Measurements from ENCODE around the gene UCN. TPM values are rescaled to one million over a fixed set of nuclear protein-coding genes. Genes with fewer than 3 reads are reported as not detected.

Gene UCN
- total and polyA plus RNA-seq, 2 donors (not counting 3 experiments of a cell fraction or from before 2014, with no cell fraction given): 0.75 to 1.2 TPM

GRCh38 chr2:27261926-27262298 is 46.3 kb downstream of the UCN start:
- FAIRE-seq: no peak
- peak; percentile 68 for TF ChIP-seq EZH2 (IDR thresholded peaks at IDR 0.05; ENCODE audit: borderline replicate concordance, low read depth, low read length, severe bottlenecking)
- TF ChIP-seq JUN (IDR thresholded peaks at IDR 0.05; ENCODE audit: borderline replicate concordance, insufficient read depth, insufficient read length, low read depth): no peak
- TF ChIP-seq, protein P1, sequence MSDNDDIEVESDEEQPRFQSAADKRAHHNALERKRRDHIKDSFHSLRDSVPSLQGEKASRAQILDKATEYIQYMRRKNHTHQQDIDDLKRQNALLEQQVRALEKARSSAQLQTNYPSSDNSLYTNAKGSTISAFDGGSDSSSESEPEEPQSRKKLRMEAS (IDR thresholded peaks at IDR 0.05; ENCODE audit: insufficient read depth, insufficient read length): no peak
- H4K20me1 ChIP-seq (replicated peaks; ENCODE audit: control insufficient read depth, extremely low read depth, insufficient read depth, low read length): no peaks in the 10 kb centered on the region
- H3K27ac ChIP-seq (ENCODE audit: insufficient read depth, low read depth, low read length): no peak overlapping the region
- DNase-seq (ENCODE audit: low read depth, low spot score): no peak
- no peaks in the 10 kb centered on the region for H3K9me3 ChIP-seq (replicated peaks; ENCODE audit: control insufficient read depth, insufficient read depth, low read length)
- H3K4me3 ChIP-seq (replicated peaks in 1 of 3; ENCODE audit: insufficient read depth in 1 of 3, low read depth in 1 of 3, low read length in 3 of 3): peak overlapping the region in 2 of 3 experiments; percentile 33 to 82
- peaks cover 15 to 38% of the 10 kb centered on the region in 2 experiments for H3K27me3 ChIP-seq (ENCODE audit: control insufficient read depth in 2 of 2, insufficient read depth in 2 of 2, low read length in 2 of 2)
- H3K4me2 ChIP-seq (ENCODE audit: insufficient read depth, low read length): peak overlapping the region; percentile 10
- dilution Hi-C loops (cut with MboI; ENCODE audit: extremely low pct_ligation_motif_present, low sequenced_read_pairs) (no loop called here), intact Hi-C loops (cut with micrococcal nuclease) (no loop called here)
- peaks cover 0 to 6% of the 10 kb centered on the region in 2 experiments for H3K36me3 ChIP-seq (ENCODE audit: control insufficient read depth in 2 of 2, extremely low read depth in 1 of 2, insufficient read depth in 2 of 2, low read length in 2 of 2)
- peaks cover 22% of the 10 kb centered on the region for H3K4me1 ChIP-seq (ENCODE audit: control insufficient read depth, extremely low read depth, insufficient read depth, low read length)
- BruUV-seq (replicated peaks): no TSS peak
- H3K79me2 ChIP-seq (ENCODE audit: control insufficient read depth, insufficient read depth, low read length): no peaks in the 10 kb centered on the region
- ChIA-PET CTCF (interaction anchor here (1.2 to 6.9 kb wide), 6 partner anchors 12 to 41 kb away, joined by 4 to 143 read pairs (median 15); partner anchors contain the start of gene TRIM54), POLR2A (no interaction called here)
- H3K9ac ChIP-seq (replicated peaks; ENCODE audit: extremely low read depth, insufficient read depth, low read length): peak overlapping the region; percentile 24
- no peak overlapping the region for H2AFZ ChIP-seq (ENCODE audit: low read depth, low read length)
- H3K9me1 ChIP-seq (replicated peaks; ENCODE audit: control insufficient read depth, extremely low read depth, insufficient read depth, low read length): no peaks in the 10 kb centered on the region

GRCh38 chr2:27261241-27261925 is 46.9 kb downstream of the UCN start:
- H3K9me1 ChIP-seq (replicated peaks; ENCODE audit: control insufficient read depth, extremely low read depth, insufficient read depth, low read length): no peaks in the 10 kb centered on the region
- FAIRE-seq (no peak), DNase-seq (ENCODE audit: low read depth, low spot score) (no peak)
- no peak overlapping the region for H2AFZ ChIP-seq (ENCODE audit: low read depth, low read length)
- intact Hi-C loops (cut with micrococcal nuclease) (no loop called here), dilution Hi-C loops (cut with MboI; ENCODE audit: extremely low pct_ligation_motif_present, low sequenced_read_pairs) (no loop called here)
- ChIA-PET POLR2A (no interaction called here), CTCF (interaction anchor here (1.3 to 6.9 kb wide), 4 partner anchors 19 to 42 kb away, joined by 4 to 143 read pairs (median 43); partner anchors contain the start of gene TRIM54)
- no peak overlapping the region for H3K27ac ChIP-seq (ENCODE audit: insufficient read depth, low read depth, low read length)
- H3K4me1 ChIP-seq (ENCODE audit: control insufficient read depth, extremely low read depth, insufficient read depth, low read length): peaks cover 22% of the 10 kb centered on the region
- peak overlapping the region in 2 of 3 experiments; percentile 33 to 82 for H3K4me3 ChIP-seq (replicated peaks in 1 of 3; ENCODE audit: insufficient read depth in 1 of 3, low read depth in 1 of 3, low read length in 3 of 3)
- H3K9ac ChIP-seq (replicated peaks; ENCODE audit: extremely low read depth, insufficient read depth, low read length): no peak overlapping the region
- H3K4me2 ChIP-seq (ENCODE audit: insufficient read depth, low read length): peak overlapping the region; percentile 10
- H3K36me3 ChIP-seq (ENCODE audit: control insufficient read depth in 2 of 2, extremely low read depth in 1 of 2, insufficient read depth in 2 of 2, low read length in 2 of 2): peaks cover 0 to 9% of the 10 kb centered on the region in 2 experiments
- no peaks in the 10 kb centered on the region for H3K79me2 ChIP-seq (ENCODE audit: control insufficient read depth, insufficient read depth, low read length)
- no peaks in the 10 kb centered on the region for H4K20me1 ChIP-seq (replicated peaks; ENCODE audit: control insufficient read depth, extremely low read depth, insufficient read depth, low read length)
- TSS peak; percentile 11 for BruUV-seq (replicated peaks)
- peaks cover 15 to 38% of the 10 kb centered on the region in 2 experiments for H3K27me3 ChIP-seq (ENCODE audit: control insufficient read depth in 2 of 2, insufficient read depth in 2 of 2, low read length in 2 of 2)
- H3K9me3 ChIP-seq (replicated peaks; ENCODE audit: control insufficient read depth, insufficient read depth, low read length): no peaks in the 10 kb centered on the region
- TF ChIP-seq FOS (IDR thresholded peaks at IDR 0.05; ENCODE audit: borderline replicate concordance, insufficient read depth, low read length) (no peak), GATA2 (IDR thresholded peaks at IDR 0.05; ENCODE audit: insufficient read depth, insufficient read length, low read depth, low read length) (no peak), CTCF (IDR thresholded peaks at IDR 0.05; ENCODE audit: extremely low read depth in 1 of 2, insufficient read depth in 1 of 2, low read depth in 1 of 2, low read length in 2 of 2) (no peak), JUN (IDR thresholded peaks at IDR 0.05; ENCODE audit: borderline replicate concordance, insufficient read depth, insufficient read length, low read depth) (no peak), POLR2AphosphoS5 (IDR thresholded peaks at IDR 0.05; ENCODE audit: insufficient read depth, low read depth, low read length) (no peak), MYC (IDR thresholded peaks at IDR 0.05; ENCODE audit: low read depth, low read length) (no peak), POLR2A (IDR thresholded peaks at IDR 0.05; ENCODE audit: low read depth, low read length) (no peak), EZH2 (IDR thresholded peaks at IDR 0.05; ENCODE audit: borderline replicate concordance, low read depth, low read length, severe bottlenecking) (no peak)
- TF ChIP-seq, protein P1 (IDR thresholded peaks at IDR 0.05; ENCODE audit: insufficient read depth, insufficient read length): no peak

Measured in endothelial cell of umbilical vein (primary cell).